Measurements from ENCODE around the gene CHMP3.

Gene CHMP3

GRCh38 chr2:86461042-86461743, 102.0 kb downstream of the CHMP3 start:
- no peak for DNase-seq

- no peak for DNase-seq
These were observed 108.1 kb downstream of the CHMP3 start for GRCh38 chr2:86455181-86455580.

- no peak for DNase-seq
These were observed 109.0 kb downstream of the CHMP3 start for GRCh38 chr2:86454238-86454637.

GRCh38 chr2:86453836-86454235, 109.4 kb downstream of the CHMP3 start:
- DNase-seq: no peak

Measured in GOT3 (cell line).